Thyroid gland (tissue), 4 donors: ENCODE results near the gene PILRA.

Experiments
- POLR2A ChIP-seq, 2 donors: fragments of 450-650 bp; IDR thresholded peaks; one replicate each; pipeline ENCODE4 v1.6.1; 2017; ENCODE audit warnings: antibody characterized with exemption in 2 of 2, mild to moderate bottlenecking in 2 of 2, moderate library complexity in 1 of 2
- TF ChIP-seq, protein P1 (sequence below), 6 experiments: fragments of 200-600 bp in 3 of 6; fragments of 450-650 bp in 3 of 6; sonication (generic) in 3 of 6; IDR thresholded peaks; one replicate each; pipeline ENCODE4 v1.5.1; 2016 to 2019; ENCODE audit warnings: antibody characterized with exemption in 6 of 6, mild to moderate bottlenecking in 2 of 6, inconsistent platforms in 1 of 6, moderate library complexity in 1 of 6

DNA sequence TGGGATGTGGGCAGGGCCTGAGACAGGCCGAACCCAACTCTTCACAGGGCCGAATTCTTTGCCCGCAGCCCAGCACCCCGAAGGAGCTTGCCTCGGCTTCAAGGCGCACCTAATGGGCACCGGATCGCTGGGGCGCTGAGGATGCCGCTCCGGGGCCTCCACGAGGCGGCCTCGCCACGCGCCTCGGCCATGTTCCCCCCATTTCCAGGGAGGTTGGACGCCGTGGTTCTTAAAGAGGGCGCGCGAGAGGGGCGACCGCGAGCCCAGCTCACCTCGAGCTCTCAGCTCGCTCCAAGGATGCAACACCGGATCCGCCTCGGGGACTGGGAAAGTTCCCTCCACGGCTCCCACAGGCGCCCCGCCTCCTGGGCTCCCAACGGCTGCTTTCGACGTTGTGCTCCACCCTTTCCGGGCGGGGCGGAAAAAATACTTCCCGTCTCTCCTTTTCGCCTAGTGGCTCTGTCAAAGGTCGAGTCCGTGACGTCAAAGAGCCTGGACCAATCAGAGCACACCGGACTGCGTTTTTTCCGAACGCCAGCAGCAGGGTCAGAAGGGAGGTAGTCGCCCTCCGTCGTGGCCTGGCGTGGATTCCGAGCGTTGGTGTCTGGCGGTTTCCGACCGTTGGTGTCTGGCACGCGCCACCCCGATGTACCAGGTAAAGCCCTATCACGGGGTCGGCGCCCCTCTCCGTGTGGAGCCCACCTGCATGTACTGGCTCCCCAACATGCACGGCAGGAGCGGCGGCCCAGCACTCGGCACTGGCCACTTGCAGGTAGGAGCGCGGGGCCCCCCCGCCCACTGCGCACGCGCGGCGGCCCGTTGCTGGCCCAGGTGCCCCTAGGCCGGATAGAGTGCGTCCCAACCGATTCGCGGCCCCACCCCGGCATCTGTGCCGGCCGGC is 37.5 kb upstream of the PILRA start:
- TF ChIP-seq, protein P1, sequence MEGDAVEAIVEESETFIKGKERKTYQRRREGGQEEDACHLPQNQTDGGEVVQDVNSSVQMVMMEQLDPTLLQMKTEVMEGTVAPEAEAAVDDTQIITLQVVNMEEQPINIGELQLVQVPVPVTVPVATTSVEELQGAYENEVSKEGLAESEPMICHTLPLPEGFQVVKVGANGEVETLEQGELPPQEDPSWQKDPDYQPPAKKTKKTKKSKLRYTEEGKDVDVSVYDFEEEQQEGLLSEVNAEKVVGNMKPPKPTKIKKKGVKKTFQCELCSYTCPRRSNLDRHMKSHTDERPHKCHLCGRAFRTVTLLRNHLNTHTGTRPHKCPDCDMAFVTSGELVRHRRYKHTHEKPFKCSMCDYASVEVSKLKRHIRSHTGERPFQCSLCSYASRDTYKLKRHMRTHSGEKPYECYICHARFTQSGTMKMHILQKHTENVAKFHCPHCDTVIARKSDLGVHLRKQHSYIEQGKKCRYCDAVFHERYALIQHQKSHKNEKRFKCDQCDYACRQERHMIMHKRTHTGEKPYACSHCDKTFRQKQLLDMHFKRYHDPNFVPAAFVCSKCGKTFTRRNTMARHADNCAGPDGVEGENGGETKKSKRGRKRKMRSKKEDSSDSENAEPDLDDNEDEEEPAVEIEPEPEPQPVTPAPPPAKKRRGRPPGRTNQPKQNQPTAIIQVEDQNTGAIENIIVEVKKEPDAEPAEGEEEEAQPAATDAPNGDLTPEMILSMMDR (IDR thresholded peaks at IDR 0.05): peak in 2 of 6 experiments; percentile 9 to 12
- peak; percentile 97 for TF ChIP-seq POLR2A (IDR thresholded peaks at IDR 0.05)
